GM12801 (cell line): ENCODE measurements around the gene PRKN.

Experiments used
- CTCF ChIP-seq: IDR thresholded peaks from one replicate; pipeline ENCODE4 v1.5.1; 2011; ENCODE audit warnings: control low read depth; ENCODE audit not compliant: insufficient read length; ENCODE audit errors: extremely low read depth

The PRKN gene

GRCh38 chr6:161452241-161452640, 1275.3 kb downstream of the PRKN start:
- TF ChIP-seq CTCF, result no peak

- TF ChIP-seq CTCF, result no peak
Observed at GRCh38 chr6:161449521-161449920, 1278.0 kb downstream of the PRKN start.

GRCh38 chr6:161446949-161447348, 1280.6 kb downstream of the PRKN start:
- TF ChIP-seq CTCF, result no peak

GRCh38 chr6:161446296-161446925, 1281.2 kb downstream of the PRKN start:
- no peak for TF ChIP-seq CTCF

GRCh38 chr6:161445021-161445799, 1282.4 kb downstream of the PRKN start:
- no peak for TF ChIP-seq CTCF

- TF ChIP-seq CTCF, result no peak
Observed at GRCh38 chr6:161444464-161444863, 1283.1 kb downstream of the PRKN start.

- TF ChIP-seq CTCF, result no peak
Observed at GRCh38 chr6:161443848-161444247, 1283.7 kb downstream of the PRKN start.
